TTC549 (cell line): Measurements from ENCODE around the gene PSMF1.
"Not testable (repeated sequence)": the region's sequence is repeated elsewhere in the genome, so short reads cannot be mapped to it uniquely, and the experiment has no call there.

Experiments
- FAIRE-seq: peaks from 2 replicates; lab custom pipeline; 2012; peaks lifted over from hg19 to GRCh38; lab: Jason Lieb, UNC

The PSMF1 gene

GRCh38 chr20:1122388-1123315 lies 4.2 kb downstream of the PSMF1 start:
- no peak for FAIRE-seq

DNA sequence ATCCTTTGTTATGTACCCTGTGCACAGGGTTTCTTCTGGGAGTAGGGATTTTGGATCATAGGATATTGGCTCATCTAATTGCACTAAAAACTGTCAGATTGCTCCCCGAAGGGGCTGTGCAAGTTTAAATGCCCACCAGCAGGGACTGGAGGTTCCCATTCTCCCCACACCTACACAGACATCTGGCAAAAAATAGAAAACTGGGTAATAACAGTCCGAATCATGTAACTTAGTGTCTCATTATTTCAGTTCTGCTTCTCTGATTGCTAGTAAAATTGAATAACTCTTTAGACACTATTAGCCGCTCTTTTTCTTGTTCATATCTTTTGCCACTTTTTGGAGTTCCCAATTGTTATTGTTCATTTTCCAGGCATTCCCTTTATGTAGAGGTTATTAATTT lies 5.3 kb downstream of the PSMF1 start:
- no peak for FAIRE-seq

DNA sequence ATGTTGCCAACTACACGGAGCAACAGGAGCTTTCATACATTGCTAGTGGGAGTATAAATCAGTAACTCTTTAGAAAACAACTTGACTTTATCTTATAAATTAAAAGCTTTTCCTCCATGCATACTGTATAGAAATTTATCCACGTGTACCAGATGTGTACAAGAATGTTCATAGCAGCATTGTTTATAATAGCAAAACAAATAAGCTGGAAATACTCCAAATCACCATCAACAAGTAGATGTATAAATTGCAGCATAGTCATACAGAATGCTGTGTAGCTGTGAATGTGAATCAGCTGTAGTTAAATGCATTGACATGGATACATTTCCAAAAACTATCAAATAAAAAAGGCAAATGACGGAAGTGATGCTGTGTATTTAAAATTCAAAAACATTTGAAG lies 6.0 kb downstream of the PSMF1 start:
- FAIRE-seq = no peak

- no peak for FAIRE-seq
Measured at GRCh38 chr20:1125277-1125676, 6.9 kb downstream of the PSMF1 start.

- no peak for FAIRE-seq
Measured at GRCh38 chr20:1127840-1128239, 9.4 kb downstream of the PSMF1 start.

DNA sequence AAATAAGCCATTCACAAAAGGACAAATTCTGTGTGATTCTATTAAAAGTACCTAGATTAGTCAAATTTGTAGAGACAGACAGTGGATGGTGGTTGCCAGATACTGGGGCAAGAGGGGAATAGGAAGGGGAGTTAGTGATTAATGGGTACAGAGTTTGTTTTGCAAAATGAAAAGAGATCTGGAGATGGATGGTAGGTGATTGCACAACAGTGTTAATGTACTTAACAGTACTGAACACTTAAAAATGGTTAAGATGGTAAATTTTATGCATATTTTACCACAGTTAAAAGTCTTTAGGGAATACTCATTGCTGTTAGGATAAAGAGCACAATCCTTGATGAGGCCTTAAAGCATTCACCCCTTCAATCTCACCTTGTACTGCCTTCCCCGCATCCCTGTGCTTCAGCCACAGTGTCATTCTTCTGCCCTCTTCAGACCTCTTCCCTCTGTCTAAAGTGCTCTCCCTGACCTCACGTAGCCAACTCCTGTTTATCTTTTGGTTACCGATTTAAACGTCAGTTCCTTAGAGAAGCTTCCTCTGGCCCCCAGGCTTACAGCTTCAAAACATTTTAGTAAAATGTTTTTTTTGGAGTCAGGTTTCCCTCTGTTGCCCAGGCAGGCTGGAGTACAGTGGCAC lies 11.8 kb downstream of the PSMF1 start:
- FAIRE-seq = no peak

DNA sequence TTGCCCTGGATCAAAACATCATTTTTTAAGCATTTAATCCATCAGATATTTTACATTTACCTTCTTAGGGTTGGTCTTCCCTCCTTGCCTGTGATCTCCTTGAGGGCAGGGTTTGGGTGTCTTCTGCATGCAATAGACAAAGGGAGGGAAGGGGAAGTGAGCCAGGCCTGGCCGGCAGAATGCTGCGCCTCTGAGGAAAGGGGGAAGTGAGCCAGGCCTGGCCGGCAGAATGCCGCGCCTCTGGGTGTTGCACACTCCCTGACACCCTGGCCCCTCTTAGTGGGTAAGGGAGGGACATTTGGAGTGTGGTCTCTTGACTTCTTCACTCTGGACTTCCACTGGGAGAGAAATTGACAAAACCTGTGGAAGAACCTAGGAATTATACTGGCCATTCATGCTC lies 12.4 kb downstream of the PSMF1 start:
- no peak for FAIRE-seq

DNA sequence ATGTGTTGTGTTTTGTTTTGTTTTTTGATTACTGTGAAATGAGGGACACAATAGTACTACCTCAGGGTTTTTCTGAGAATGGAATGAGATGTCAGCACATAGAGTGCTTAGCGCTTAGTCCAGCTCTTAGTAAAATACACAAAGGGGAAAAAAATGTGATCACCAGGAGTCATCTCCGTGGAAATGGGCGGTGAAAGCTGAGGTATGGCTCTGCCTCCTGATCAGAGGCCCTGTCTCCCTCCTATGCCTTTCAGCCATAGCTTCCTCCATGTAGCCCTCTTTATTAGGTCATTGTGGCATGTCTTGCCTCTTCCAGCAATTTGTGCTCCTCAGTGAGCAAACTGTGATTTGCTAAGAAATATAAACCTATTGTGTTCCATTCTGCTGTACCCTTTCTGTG lies 13.0 kb downstream of the PSMF1 start:
- FAIRE-seq = no peak

DNA sequence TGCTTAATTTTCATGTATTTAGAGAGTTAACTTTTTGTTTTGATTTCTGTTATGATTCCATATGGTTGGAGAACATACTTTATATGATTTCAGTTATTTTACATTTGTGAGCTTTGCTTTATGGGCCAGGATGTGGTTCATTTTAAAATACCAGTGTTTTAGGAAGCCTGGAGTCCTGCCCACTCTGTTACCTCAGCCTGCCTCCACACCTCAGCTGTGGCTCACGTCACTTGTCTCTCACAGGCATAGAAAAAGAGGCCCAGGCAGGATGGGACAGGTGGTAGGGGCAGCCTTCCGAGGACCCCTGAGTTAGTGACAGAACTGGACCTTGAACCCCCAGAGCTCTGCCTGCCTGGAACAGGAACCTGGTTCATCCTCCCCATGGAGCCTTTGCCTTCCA lies 16.0 kb downstream of the PSMF1 start:
- FAIRE-seq = no peak

- FAIRE-seq = no peak
Measured at GRCh38 chr20:1134836-1135235, 16.4 kb downstream of the PSMF1 start.

DNA sequence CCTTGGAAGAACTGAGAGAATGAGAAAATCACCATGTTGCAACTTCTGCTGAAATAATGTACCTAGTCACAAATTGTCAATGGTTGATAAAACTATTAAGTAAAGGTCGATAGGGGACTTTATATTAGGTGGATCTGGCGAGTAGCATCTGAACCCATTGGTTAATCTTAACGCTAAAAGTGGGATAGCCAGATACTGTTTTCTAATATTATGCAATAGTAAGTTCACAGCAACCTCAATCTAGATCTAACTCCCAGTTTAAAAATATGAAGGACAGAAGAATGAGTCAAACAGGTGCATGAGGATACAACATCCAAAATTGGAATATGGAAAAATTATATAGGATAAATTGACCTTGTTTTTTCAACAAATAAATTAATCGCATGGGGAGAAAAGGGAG lies 18.8 kb downstream of the PSMF1 start:
- FAIRE-seq = no peak

DNA sequence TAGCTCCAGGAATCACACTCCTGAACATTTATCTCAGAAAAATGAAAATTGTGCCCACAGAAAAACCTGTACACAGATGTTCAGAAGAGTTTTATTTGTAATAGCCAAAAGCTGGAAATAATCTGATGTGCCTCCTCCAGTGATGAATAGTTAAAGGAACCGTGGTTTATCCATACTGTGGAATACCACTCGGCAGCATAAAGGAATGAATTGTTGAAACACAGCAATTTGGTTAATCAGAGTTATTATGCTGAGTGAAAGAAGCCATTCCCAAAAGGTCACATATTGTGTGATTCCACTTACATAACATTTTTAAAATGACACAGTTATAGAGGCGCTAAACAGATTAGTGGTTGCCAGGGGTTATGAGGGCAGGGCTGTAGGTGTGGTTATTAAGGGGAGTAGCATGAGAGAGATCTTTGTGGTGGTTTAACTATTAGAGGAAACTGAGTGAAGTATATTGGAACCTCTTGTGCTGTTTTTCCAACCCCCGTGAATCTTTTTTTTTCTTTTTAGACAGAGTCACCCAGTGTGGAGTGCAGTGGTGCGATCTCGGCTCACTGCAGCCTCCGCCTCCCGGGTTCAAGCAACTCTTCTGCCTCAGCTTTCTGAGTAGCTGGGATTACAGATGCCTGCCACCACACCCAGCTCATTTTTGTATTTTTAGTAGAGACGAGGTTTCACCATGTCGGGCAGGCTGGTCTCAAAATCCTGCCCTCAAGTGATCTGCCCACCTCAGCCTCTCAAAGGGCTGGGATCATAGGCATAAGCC lies 26.2 kb downstream of the PSMF1 start:
- FAIRE-seq = no peak

DNA sequence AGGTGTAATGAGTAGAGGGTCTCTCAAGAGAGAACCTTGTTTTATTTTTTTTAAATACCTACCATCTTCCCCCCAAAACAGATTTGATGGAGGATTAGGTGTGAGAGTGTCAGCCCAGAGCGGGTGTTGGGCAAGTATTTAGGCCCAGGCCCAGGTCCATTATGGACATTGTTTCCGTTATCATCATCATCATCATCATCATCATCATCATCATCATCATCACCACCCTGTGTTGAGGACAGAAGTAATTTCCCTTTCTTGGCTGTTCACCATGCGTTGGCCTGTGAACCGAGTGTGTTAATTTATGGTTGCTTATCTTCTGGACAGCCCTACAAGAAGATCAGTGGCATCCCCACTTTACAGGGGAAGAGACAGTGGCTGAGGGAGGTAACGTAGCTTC lies 28.6 kb downstream of the PSMF1 start:
- FAIRE-seq = no peak

GRCh38 chr20:1149812-1150211 lies 31.4 kb downstream of the PSMF1 start:
- FAIRE-seq = not testable (repeated sequence)

GRCh38 chr20:1150218-1150617 lies 31.8 kb downstream of the PSMF1 start:
- no peak for FAIRE-seq

GRCh38 chr20:1150968-1151367 lies 32.6 kb downstream of the PSMF1 start:
- no peak for FAIRE-seq

- no peak for FAIRE-seq
Measured at GRCh38 chr20:1154226-1154625, 35.8 kb downstream of the PSMF1 start.

GRCh38 chr20:1154691-1155090 lies 36.3 kb downstream of the PSMF1 start:
- FAIRE-seq = no peak

- no peak for FAIRE-seq
Measured at GRCh38 chr20:1155342-1155741, 36.9 kb downstream of the PSMF1 start.

GRCh38 chr20:1160496-1160895 lies 42.1 kb downstream of the PSMF1 start:
- FAIRE-seq = no peak

GRCh38 chr20:1160991-1161390 lies 42.6 kb downstream of the PSMF1 start:
- no peak for FAIRE-seq

- no peak for FAIRE-seq
Measured at GRCh38 chr20:1163105-1163504, 44.7 kb downstream of the PSMF1 start.

GRCh38 chr20:1163653-1164052 lies 45.3 kb downstream of the PSMF1 start:
- no peak for FAIRE-seq
